Measurements from ENCODE around the gene HTR6. TPM values are rescaled to one million over a fixed set of nuclear protein-coding genes. Genes with fewer than 3 reads are reported as not detected.

The HTR6 gene
- total and polyA plus RNA-seq, 2 experiments from 2014 or later, result not detected

DNA sequence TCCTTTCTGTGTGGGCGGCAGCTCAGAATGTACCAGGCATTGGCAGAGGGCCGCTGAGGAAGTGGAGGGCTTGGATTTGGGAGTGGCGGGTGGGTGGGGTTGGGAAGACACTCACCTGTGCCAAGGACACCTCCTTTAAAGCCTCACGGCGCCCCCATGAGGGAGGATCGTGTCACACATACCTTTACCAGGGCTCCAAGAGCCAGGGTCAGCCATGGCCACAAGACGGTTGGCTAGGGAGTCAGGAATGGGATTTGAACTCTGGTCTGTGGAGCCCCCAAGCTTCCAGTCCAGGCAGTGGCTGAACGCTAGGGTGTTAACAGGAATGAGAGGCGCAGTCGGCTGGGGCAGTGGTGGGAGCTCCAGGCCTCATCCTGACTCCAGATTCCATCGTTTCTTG, 16.0 kb upstream of the HTR6 start:
- Histone ChIP-seq H3K27ac (no peak overlapping the region), H3K4me1 (ENCODE audit: low read depth) (no peaks in the 10 kb centered on the region), H3K9me3 (ENCODE audit: low read depth) (no peaks in the 10 kb centered on the region), H3K36me3 (no peaks in the 10 kb centered on the region), H3K27me3 (peaks cover 37% of the 10 kb centered on the region), H3K4me3 (no peak overlapping the region)
- DNase-seq (ENCODE audit: low read depth in 1 of 2, low spot score in 1 of 2), result no peak
- TF ChIP-seq, protein P1, sequence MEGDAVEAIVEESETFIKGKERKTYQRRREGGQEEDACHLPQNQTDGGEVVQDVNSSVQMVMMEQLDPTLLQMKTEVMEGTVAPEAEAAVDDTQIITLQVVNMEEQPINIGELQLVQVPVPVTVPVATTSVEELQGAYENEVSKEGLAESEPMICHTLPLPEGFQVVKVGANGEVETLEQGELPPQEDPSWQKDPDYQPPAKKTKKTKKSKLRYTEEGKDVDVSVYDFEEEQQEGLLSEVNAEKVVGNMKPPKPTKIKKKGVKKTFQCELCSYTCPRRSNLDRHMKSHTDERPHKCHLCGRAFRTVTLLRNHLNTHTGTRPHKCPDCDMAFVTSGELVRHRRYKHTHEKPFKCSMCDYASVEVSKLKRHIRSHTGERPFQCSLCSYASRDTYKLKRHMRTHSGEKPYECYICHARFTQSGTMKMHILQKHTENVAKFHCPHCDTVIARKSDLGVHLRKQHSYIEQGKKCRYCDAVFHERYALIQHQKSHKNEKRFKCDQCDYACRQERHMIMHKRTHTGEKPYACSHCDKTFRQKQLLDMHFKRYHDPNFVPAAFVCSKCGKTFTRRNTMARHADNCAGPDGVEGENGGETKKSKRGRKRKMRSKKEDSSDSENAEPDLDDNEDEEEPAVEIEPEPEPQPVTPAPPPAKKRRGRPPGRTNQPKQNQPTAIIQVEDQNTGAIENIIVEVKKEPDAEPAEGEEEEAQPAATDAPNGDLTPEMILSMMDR (IDR thresholded peaks at IDR 0.05; ENCODE audit: low read depth, low read length), result peak; percentile 20

DNA sequence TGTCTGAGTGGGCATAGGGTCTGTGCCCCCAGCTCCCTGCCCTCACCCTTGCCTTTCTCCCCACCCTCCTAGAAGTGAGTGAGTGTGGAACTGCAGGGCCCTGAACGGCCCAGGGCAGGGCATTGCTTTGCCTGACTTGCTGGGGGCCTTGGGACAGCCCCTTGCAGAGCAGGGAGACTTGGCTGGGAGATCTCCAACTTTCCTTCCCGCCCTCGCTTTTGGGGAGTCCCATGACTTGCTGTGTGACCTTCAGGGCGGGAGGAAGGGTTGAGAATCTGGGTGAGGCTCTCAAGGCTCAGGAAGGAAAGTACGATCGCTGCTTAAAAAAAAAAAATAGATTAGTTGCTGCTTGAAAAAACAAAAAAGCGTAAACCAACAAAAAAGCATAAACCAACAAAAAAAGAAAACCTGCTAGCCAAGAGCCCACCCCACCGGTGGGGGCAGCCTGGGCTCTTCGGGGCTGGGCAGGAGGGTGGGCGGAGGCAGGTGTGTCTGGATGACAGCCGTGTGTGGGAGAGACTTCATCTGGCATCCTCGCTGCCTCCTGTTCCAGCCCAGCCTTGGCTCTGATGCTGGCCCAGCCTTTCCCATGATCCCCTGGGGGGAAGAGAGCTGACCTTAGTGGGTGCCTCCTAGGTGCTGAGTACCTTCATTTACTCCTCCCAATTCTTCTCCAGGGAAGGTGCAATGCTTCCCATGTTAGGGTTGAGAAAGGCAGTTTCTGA, 14.1 kb upstream of the HTR6 start:
- Histone ChIP-seq H3K9me3 (ENCODE audit: low read depth) (no peaks in the 10 kb centered on the region), H3K27me3 (peaks cover 21% of the 10 kb centered on the region), H3K27ac (no peak overlapping the region), H3K4me3 (no peak overlapping the region), H3K4me1 (ENCODE audit: low read depth) (no peaks in the 10 kb centered on the region), H3K36me3 (no peaks in the 10 kb centered on the region)
- TF ChIP-seq, protein P1 (IDR thresholded peaks at IDR 0.05; ENCODE audit: low read depth, low read length), result no peak
- no peak for DNase-seq (ENCODE audit: low read depth in 1 of 2, low spot score in 1 of 2)

DNA sequence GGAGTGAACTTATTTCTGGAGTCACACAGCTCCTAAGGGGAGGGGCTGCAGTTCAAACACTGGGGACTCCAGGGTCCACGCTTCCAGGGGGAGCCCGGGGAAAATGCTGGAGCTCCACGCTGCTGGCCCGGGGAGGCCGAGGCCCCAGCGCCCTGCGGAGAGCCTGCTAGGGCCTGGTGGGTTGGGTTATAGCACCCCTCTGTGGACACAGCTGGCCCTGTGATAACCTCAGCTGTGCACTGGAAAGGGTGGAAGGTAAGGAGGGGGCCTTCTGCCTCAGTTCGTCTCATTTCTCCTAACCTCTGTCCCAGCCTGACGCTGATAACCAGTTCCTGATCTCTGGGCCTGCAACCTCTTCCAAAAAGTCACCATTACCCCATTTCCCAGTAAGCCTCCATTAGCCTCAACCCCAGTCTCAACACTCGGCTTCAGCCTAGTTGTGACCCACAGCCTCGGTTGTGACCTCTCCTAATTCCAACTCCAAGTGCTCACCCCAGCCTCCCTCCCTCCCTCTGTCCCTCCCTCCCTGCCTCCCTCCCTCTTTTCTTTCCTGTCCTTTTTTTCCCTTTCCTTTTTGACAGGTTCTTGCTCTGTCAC, 13.4 kb upstream of the HTR6 start:
- Histone ChIP-seq H3K27ac (no peak overlapping the region), H3K4me1 (ENCODE audit: low read depth) (no peaks in the 10 kb centered on the region), H3K36me3 (no peaks in the 10 kb centered on the region), H3K4me3 (no peak overlapping the region), H3K9me3 (ENCODE audit: low read depth) (no peaks in the 10 kb centered on the region), H3K27me3 (peaks cover 14% of the 10 kb centered on the region)
- DNase-seq (ENCODE audit: low read depth in 1 of 2, low spot score in 1 of 2), result peak; percentile 70 to 72
- TF ChIP-seq, protein P1 (IDR thresholded peaks at IDR 0.05; ENCODE audit: low read depth, low read length), result peak; percentile 73

DNA sequence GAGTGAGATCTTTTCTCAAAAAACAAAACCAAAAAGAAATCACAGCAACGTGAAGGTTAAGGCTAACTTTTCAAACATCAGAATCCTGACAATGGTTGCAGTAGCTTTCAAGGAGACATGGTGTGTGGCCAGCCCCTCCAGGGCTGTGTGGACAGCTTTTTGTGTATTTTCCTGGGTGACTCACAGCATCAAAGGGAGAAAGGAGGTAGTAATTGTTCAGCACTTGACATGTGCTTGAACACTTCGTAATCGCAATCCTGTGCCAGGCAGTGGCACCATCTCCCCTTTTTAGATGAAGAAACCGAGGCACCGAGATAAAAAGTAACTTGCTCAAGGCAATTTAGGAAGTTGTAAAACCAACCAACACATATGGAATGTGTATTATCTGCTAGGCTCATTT, 10.3 kb upstream of the HTR6 start:
- Histone ChIP-seq H3K36me3 (no peaks in the 10 kb centered on the region), H3K27ac (no peak overlapping the region), H3K4me3 (no peak overlapping the region), H3K27me3 (no peaks in the 10 kb centered on the region), H3K4me1 (ENCODE audit: low read depth) (no peaks in the 10 kb centered on the region), H3K9me3 (ENCODE audit: low read depth) (no peaks in the 10 kb centered on the region)
- no peak for DNase-seq (ENCODE audit: low read depth in 1 of 2, low spot score in 1 of 2)
- TF ChIP-seq, protein P1 (IDR thresholded peaks at IDR 0.05; ENCODE audit: low read depth, low read length), result no peak

DNA sequence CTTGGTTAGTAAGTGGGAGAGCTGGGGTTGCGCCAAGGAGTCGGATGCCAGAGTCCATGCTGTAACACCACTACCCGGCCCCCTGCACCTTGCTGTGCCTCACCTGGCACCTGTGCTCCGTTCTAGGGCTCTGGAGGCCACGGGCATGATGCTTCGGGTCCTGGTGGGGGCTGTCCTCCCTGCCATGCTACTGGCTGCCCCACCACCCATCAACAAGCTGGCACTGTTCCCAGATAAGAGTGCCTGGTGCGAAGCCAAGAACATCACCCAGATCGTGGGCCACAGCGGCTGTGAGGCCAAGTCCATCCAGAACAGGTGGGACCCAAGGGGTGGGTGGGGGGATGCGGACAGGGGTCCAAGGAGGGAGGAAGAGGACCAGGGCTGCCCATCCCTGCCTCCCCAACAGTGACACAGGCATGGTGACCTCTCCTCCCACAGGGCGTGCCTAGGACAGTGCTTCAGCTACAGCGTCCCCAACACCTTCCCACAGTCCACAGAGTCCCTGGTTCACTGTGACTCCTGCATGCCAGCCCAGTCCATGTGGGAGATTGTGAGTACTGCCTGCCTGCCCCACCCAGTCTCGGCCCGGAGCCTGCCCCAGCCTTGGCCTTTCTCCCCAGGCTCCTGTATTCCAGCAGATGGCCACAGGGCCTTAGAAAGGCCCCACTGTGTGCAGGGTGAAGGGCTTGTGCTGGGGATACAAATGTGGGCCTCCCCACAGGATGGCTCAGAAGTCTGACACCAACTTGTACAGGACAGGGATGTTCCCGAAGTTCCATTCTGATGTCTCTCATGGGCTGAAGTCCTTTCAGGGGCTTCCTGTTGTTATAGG, 9.6 kb upstream of the HTR6 start:
- H3K9me3 ChIP-seq (ENCODE audit: low read depth), result no peaks in the 10 kb centered on the region
- no peak for DNase-seq (ENCODE audit: low read depth in 1 of 2, low spot score in 1 of 2)
- no peak overlapping the region for H3K27ac ChIP-seq

More for the DNA sequence above, 9.6 kb upstream of the HTR6 start:
- no peak overlapping the region for H3K4me3 ChIP-seq
- H3K36me3 ChIP-seq, result no peaks in the 10 kb centered on the region
- no peaks in the 10 kb centered on the region for H3K4me1 ChIP-seq (ENCODE audit: low read depth)
- TF ChIP-seq, protein P1 (IDR thresholded peaks at IDR 0.05; ENCODE audit: low read depth, low read length), result no peak
- H3K27me3 ChIP-seq, result no peaks in the 10 kb centered on the region
